HepG2 (cell line): ENCODE measurements around the gene HIBADH. TPM values are rescaled to one million over a fixed set of nuclear protein-coding genes. Genes with fewer than 3 reads are reported as not detected.

Source experiments
- BORCS8-MEF2B ChIP-seq: sonication (generic); formaldehyde crosslinking; IDR thresholded peaks from 2 replicates; pipeline ENCODE4 v1.8.0; 2022; ENCODE audit warnings: mild to moderate bottlenecking, missing genetic modification reagents
- CEBPG ChIP-seq: IDR thresholded peaks from 2 replicates; pipeline ENCODE4 v1.6.1; 2016
- IKZF1 ChIP-seq: fragments of 450-650 bp; IDR thresholded peaks from 2 replicates; pipeline ENCODE4 v1.7.1; 2016
- LCORL ChIP-seq, 2 experiments: fragments of 450-650 bp in 1 of 2; sonication (generic) in 1 of 2; formaldehyde crosslinking in 1 of 2; IDR thresholded peaks; 2 replicates each; pipeline versions ENCODE4 v1.5.0 to v1.6.1; 2017 to 2020; ENCODE audit warnings: antibody characterized with exemption in 1 of 2, missing genetic modification reagents in 1 of 2
- NR3C1 ChIP-seq: sonication (generic); formaldehyde crosslinking; IDR thresholded peaks from 2 replicates; pipeline ENCODE4 v1.4.0; 2020; ENCODE audit warnings: missing genetic modification reagents
- ZNF296 ChIP-seq: sonication (generic); formaldehyde crosslinking; conservative IDR thresholded peaks from 2 replicates; pipeline ENCODE4 v1.5.0; 2020; ENCODE audit warnings: mild to moderate bottlenecking, missing genetic modification reagents
- ZNF33B ChIP-seq: sonication (generic); formaldehyde crosslinking; IDR thresholded peaks from 2 replicates; pipeline ENCODE4 v1.5.1; 2020; ENCODE audit warnings: mild to moderate bottlenecking, missing genetic modification reagents
- ZSCAN25 ChIP-seq: sonication (generic); formaldehyde crosslinking; IDR thresholded peaks from 2 replicates; pipeline ENCODE4 v1.8.0; 2022; ENCODE audit warnings: mild to moderate bottlenecking, missing genetic modification reagents
- polyA plus RNA-seq, 8 experiments: library from polyadenylated mRNA; depleted of rRNA in 3 of 8; stranded (reverse) in 7 of 8; unstranded in 1 of 8; fragments of >200 nt; fragmentation: Illumina TruSeq in 4 of 8; extraction: Trizol in 4 of 8; gene quantifications; 2 replicates each; pipeline versions ENCODE4 v1.2.1 to v1.2.3, GENCODE V29; 2011 to 2016; ENCODE audit warnings: low read depth in 4 of 8, missing spikeins in 1 of 8, mixed read lengths in 1 of 8; ENCODE audit not compliant: insufficient read depth in 1 of 8
- total RNA-seq, 5 experiments: library from RNA; depleted of rRNA; stranded (reverse); fragments of >200 nt; fragmentation: Illumina TruSeq; extraction: Trizol; gene quantifications; 2 replicates each; pipeline ENCODE4 v1.2.3, GENCODE V29; 2016; ENCODE audit warnings: low read depth in 1 of 5
- TF ChIP-seq, protein P1 (sequence below): sonication (generic); formaldehyde crosslinking; IDR thresholded peaks from 2 replicates; pipeline ENCODE4 v1.4.0; 2020; ENCODE audit warnings: mild to moderate bottlenecking, missing genetic modification reagents
- TF ChIP-seq, protein P2 (sequence below): sonication (generic); formaldehyde crosslinking; conservative IDR thresholded peaks from 2 replicates; pipeline ENCODE4 v1.5.0; 2020; ENCODE audit warnings: missing genetic modification reagents
- TF ChIP-seq, protein P3 (sequence below): sonication (generic); formaldehyde crosslinking; IDR thresholded peaks from 2 replicates; pipeline ENCODE4 v1.4.0; 2020; ENCODE audit warnings: missing genetic modification reagents, low read depth, mild to moderate bottlenecking, borderline replicate concordance

Gene HIBADH
- total and polyA plus RNA-seq, 2 of the 13 experiments (the other 11 are each of a cell fraction or from before 2014, with no cell fraction given): 49.9 to 59.5 TPM

- TF ChIP-seq, protein P1, sequence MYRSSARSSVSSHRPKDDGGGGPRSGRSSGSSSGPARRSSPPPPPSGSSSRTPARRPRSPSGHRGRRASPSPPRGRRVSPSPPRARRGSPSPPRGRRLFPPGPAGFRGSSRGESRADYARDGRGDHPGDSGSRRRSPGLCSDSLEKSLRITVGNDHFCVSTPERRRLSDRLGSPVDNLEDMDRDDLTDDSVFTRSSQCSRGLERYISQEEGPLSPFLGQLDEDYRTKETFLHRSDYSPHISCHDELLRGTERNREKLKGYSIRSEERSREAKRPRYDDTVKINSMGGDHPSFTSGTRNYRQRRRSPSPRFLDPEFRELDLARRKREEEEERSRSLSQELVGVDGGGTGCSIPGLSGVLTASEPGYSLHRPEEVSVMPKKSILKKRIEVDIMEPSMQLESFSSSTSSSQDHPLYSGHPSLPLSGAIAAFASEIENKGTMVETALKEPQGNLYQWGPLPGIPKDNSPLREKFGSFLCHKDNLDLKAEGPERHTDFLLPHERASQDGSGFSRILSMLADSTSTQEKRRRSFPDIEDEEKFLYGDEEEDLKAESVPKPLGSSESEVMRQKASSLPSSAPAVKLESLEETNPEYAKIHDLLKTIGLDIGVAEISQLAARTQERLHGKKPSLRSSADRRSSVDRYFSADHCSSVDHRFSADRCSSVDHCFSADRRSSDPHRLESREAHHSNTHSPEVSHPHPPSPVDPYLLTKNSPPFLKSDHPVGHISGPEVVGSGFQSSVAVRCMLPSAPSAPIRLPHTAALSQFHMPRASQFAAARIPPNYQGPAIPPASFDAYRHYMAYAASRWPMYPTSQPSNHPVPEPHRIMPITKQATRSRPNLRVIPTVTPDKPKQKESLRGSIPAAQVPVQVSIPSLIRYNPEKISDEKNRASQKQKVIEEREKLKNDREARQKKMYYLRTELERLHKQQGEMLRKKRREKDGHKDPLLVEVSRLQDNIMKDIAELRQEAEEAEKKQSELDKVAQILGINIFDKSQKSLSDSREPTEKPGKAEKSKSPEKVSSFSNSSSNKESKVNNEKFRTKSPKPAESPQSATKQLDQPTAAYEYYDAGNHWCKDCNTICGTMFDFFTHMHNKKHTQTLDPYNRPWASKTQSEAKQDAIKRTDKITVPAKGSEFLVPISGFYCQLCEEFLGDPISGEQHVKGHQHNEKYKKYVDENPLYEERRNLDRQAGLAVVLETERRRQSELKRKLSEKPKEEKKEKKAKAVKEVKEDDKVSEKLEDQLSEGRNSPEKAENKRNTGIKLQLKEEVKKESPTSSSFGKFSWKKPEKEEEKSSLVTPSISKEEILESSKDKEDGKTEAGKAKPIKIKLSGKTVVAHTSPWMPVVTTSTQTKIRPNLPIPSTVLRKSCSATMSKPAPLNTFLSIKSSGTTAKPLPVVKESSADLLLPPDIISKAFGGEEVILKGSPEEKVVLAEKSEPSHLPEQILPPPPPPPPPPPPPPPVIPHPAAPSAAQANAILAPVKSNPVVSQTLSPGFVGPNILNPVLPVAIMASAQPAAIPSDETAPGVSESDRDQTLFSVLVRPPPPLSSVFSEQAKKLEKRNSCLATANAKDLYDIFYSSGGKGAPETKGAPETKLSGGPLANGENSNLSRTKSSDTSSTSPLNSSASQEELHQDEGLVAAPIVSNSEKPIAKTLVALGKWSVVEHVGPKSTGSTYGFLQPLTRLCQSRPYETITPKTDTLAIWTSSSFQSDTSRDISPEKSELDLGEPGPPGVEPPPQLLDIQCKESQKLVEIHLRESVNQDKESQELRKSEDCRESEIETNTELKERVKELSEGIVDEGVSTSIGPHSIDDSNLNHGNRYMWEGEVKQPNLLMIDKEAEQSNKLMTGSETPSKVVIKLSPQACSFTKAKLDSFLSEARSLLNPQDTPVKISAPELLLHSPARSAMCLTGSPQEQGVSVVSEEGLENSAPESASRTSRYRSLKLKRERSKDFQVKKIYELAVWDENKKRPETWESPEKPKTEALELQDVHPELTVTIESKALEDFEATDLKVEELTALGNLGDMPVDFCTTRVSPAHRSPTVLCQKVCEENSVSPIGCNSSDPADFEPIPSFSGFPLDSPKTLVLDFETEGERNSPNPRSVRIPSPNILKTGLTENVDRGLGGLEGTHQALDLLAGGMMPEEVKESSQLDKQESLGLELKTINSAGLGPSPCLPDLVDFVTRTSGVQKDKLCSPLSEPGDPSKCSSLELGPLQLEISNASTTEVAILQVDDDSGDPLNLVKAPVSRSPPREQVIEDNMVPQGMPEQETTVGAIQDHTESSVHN (CRISPR knock-in tag): no peak
- TF ChIP-seq IKZF1 (no peak), LCORL (IDR thresholded peaks at IDR 0.05) (no peak), LCORL (CRISPR knock-in tag; IDR thresholded peaks at IDR 0.05) (no peak), ZNF33B (no peak), ZNF296 (CRISPR knock-in tag) (no peak), CEBPG (no peak), BORCS8-MEF2B (CRISPR knock-in tag) (no peak), ZSCAN25 (CRISPR knock-in tag) (no peak), NR3C1 (CRISPR knock-in tag) (no peak)
- TF ChIP-seq, protein P2, sequence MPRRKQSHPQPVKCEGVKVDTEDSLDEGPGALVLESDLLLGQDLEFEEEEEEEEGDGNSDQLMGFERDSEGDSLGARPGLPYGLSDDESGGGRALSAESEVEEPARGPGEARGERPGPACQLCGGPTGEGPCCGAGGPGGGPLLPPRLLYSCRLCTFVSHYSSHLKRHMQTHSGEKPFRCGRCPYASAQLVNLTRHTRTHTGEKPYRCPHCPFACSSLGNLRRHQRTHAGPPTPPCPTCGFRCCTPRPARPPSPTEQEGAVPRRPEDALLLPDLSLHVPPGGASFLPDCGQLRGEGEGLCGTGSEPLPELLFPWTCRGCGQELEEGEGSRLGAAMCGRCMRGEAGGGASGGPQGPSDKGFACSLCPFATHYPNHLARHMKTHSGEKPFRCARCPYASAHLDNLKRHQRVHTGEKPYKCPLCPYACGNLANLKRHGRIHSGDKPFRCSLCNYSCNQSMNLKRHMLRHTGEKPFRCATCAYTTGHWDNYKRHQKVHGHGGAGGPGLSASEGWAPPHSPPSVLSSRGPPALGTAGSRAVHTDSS: no peak
- TF ChIP-seq, protein P3, sequence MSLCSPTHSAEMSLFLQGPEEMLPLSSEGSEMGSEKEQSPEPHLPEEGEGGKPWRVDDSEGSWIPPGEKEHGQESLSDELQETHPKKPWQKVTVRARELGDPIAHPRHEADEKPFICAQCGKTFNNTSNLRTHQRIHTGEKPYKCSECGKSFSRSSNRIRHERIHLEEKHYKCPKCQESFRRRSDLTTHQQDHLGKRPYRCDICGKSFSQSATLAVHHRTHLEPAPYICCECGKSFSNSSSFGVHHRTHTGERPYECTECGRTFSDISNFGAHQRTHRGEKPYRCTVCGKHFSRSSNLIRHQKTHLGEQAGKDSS (CRISPR knock-in tag): no peak
Measured at GRCh38 chr7:27532314-27532713, 130.4 kb downstream of the HIBADH start (continued).
